GM12878 (cell line): ENCODE data around the gene GNPNAT1. TPM values are rescaled to one million over a fixed set of nuclear protein-coding genes. Genes with fewer than 3 reads are reported as not detected.

ENCODE experiments used
- ATAC-seq: fragments of 200-7000 bp; cut with Tn5 transposase; 3 replicates; pipeline ENCODE4 v1.9.1; 2020; ENCODE audit warnings: mild to moderate bottlenecking, moderate library complexity
- BruUV-seq: library from RNA; stranded (reverse); fragments of 400-500 nt; replicated peaks from 2 replicates; lab custom pipeline; 2021; lab: Mats Ljungman, UMichigan
- CTCF ChIA-PET: fragments of 300-600 bp; sonication (Branson Sonifier 250); formaldehyde crosslinking; extraction: SDS; loops from one replicate; lab custom pipeline; 2021; ENCODE audit warnings: inconsistent platforms; lab: Yijun Ruan, JAX
- POLR2A ChIA-PET: fragments of 350-600 bp; formaldehyde crosslinking; extraction: SDS; loops from one replicate; lab custom pipeline; 2021; ENCODE audit warnings: inconsistent platforms; lab: Charles Lee
- RAD21 ChIA-PET: fragments of 300-600 bp; sonication (Branson Sonifier 250); formaldehyde crosslinking; loops from one replicate; lab custom pipeline; 2023; ENCODE audit warnings: antibody characterized with exemption; ENCODE audit not compliant: unreplicated experiment; lab: Charles Lee
- SMC1A ChIA-PET: fragments of 300-600 bp; sonication (Branson Sonifier 250); formaldehyde crosslinking; loops from one replicate; lab custom pipeline; 2023; ENCODE audit not compliant: unreplicated experiment, uncharacterized antibody; lab: Charles Lee
- DNase-seq: peaks from one replicate; pipeline ENCODE4 v3.0.0-alpha.2; 2011; ENCODE audit warnings: low read depth, low spot score
- FAIRE-seq: peaks from 3 replicates; lab custom pipeline; 2011; peaks lifted over from hg19 to GRCh38; lab: Jason Lieb, UNC
- H2AFZ ChIP-seq: 2 replicates; pipeline ENCODE4 v1.6.0; 2011; ENCODE audit warnings: low read depth, low read length, control low read depth; ENCODE audit not compliant: control insufficient read depth
- H3K27ac ChIP-seq: 2 replicates; pipeline ENCODE4 v1.5.1; 2011; ENCODE audit warnings: control low read depth; ENCODE audit not compliant: control insufficient read depth, insufficient read depth
- H3K27me3 ChIP-seq, 2 experiments: replicated peaks in 1 of 2; 2 replicates each; pipeline versions ENCODE4 v1.6.0 to v1.6.1; 2011; ENCODE audit warnings: low read length in 1 of 2; ENCODE audit not compliant: control insufficient read depth in 2 of 2, insufficient read depth in 2 of 2
- H3K36me3 ChIP-seq, 2 experiments: 2 replicates each; pipeline ENCODE4 v1.5.1; 2011; ENCODE audit warnings: low read length in 1 of 2; ENCODE audit not compliant: control insufficient read depth in 2 of 2, insufficient read depth in 2 of 2
- H3K4me1 ChIP-seq: 2 replicates; pipeline ENCODE4 v1.6.1; 2011; ENCODE audit warnings: mild to moderate bottlenecking, low read length, moderate library complexity, mixed read lengths; ENCODE audit not compliant: control insufficient read depth, insufficient read depth
- H3K4me2 ChIP-seq: 2 replicates; pipeline ENCODE4 v1.6.0; 2011; ENCODE audit warnings: control low read depth; ENCODE audit not compliant: control insufficient read depth, insufficient read depth
- H3K4me3 ChIP-seq: fragments of 200-600 bp; sonication (generic); 2 replicates; pipeline ENCODE4 v1.5.1; 2016
- H3K79me2 ChIP-seq: 2 replicates; pipeline ENCODE4 v1.6.0; 2011; ENCODE audit warnings: low read length; ENCODE audit not compliant: control insufficient read depth, insufficient read depth
- H3K9ac ChIP-seq: 2 replicates; pipeline ENCODE4 v1.8.0; 2011; ENCODE audit warnings: low read length, control low read depth, mixed read lengths; ENCODE audit not compliant: control insufficient read depth, insufficient read depth
- H3K9me3 ChIP-seq: replicated peaks from 3 replicates; pipeline ENCODE4 v1.5.1; 2011; ENCODE audit warnings: mild to moderate bottlenecking, low read length; ENCODE audit not compliant: control insufficient read depth, insufficient read depth
- H4K20me1 ChIP-seq: 2 replicates; pipeline ENCODE4 v1.6.0; 2011; ENCODE audit not compliant: control insufficient read depth, insufficient read depth
- EGR1 ChIP-seq, 2 experiments: IDR thresholded peaks; 1 replicate in 1 of 2; 2 replicates in 1 of 2; pipeline ENCODE4 v1.6.1; 2011 to 2012; ENCODE audit warnings: low read depth in 2 of 2, low read length in 2 of 2, borderline replicate concordance in 1 of 2, mild to moderate bottlenecking in 1 of 2, moderate library complexity in 1 of 2
- HDAC6 ChIP-seq: fragments of 200-600 bp; sonication (generic); IDR thresholded peaks from one replicate; pipeline ENCODE4 v1.8.0; 2017; ENCODE audit warnings: antibody characterized with exemption; ENCODE audit not compliant: unreplicated experiment
- NFYB ChIP-seq: IDR thresholded peaks from 2 replicates; pipeline ENCODE4 v1.6.1; 2011; ENCODE audit warnings: low read depth, mild to moderate bottlenecking, low read length, improper control_type of control experiment, moderate library complexity; ENCODE audit not compliant: insufficient read depth
- NR2C1 ChIP-seq: fragments of 450-650 bp; IDR thresholded peaks from 2 replicates; pipeline ENCODE4 v1.6.1; 2017; ENCODE audit warnings: antibody characterized with exemption, mild to moderate bottlenecking, moderate library complexity
- PKNOX1 ChIP-seq: fragments of 450-650 bp; IDR thresholded peaks from 2 replicates; pipeline ENCODE4 v1.6.1; 2016; ENCODE audit warnings: mild to moderate bottlenecking
- STAT1 ChIP-seq: fragments of 450-650 bp; conservative IDR thresholded peaks from 2 replicates; pipeline ENCODE4 v1.6.1; 2014; ENCODE audit warnings: antibody characterized with exemption, mild to moderate bottlenecking
- STAT3 ChIP-seq: IDR thresholded peaks from 2 replicates; pipeline ENCODE4 v1.6.1; 2011; ENCODE audit warnings: low read depth, low read length, improper control_type of control experiment
- ZNF592 ChIP-seq: fragments of 450-650 bp; IDR thresholded peaks from 2 replicates; pipeline ENCODE4 v1.6.1; 2017; ENCODE audit warnings: mild to moderate bottlenecking, moderate library complexity
- WGBS: methylation state at CpG from one replicate; pipeline ENCODE4 v1.1.6; 2016; ENCODE audit warnings: low lambda C conversion rate; ENCODE audit not compliant: insufficient replicate concordance, insufficient coverage; ENCODE audit errors: missing lambda C conversion rate; 5-methylcytosine and 5-hydroxymethylcytosine counted together
- in situ Hi-C: fragments of 300-500 bp; cut with MboI; formaldehyde crosslinking; loops from 9 replicates; pipeline ENCODE4 v1.14.3; 2018; ENCODE audit warnings: mixed read lengths
- intact Hi-C: fragments of 100-400 bp; cut with micrococcal nuclease; formaldehyde crosslinking; loops from one replicate; pipeline ENCODE4 v1.14.2; 2022; ENCODE audit not compliant: unreplicated experiment
- polyA plus RNA-seq, 11 experiments: library from polyadenylated mRNA; depleted of rRNA in 4 of 11; unstranded in 6 of 11; stranded (reverse) in 5 of 11; fragments of >200 nt; fragmentation: Nextera tagmentation in 4 of 11; fragmentation: Illumina TruSeq in 1 of 11; extraction: Ambion mirVana in 4 of 11; extraction: Trizol in 1 of 11; gene quantifications; 1 replicate in 1 of 11; 2 replicates in 10 of 11; pipeline versions ENCODE4 v1.2.1 to v1.2.3, GENCODE V29; 2011 to 2016; ENCODE audit warnings: inconsistent platforms in 2 of 11, missing spikeins in 2 of 11, low read depth in 1 of 11
- total RNA-seq, 4 experiments: library from RNA; depleted of rRNA in 3 of 4; stranded (reverse); fragments of >200 nt in 3 of 4; fragmentation: Illumina TruSeq in 1 of 4; extraction: Trizol in 1 of 4; gene quantifications; 2 replicates each; pipeline versions ENCODE4 v1.2.1 to v1.2.3, GENCODE V29; 2013 to 2021
- TF ChIP-seq, protein P1 (sequence below): IDR thresholded peaks from 2 replicates; pipeline ENCODE4 v1.6.1; 2012; ENCODE audit warnings: low read depth, low read length, improper control_type of control experiment
- TF ChIP-seq, protein P2 (sequence below): fragments of 150-350 bp; IDR thresholded peaks from 2 replicates; pipeline ENCODE4 v1.6.1; 2016; ENCODE audit warnings: low read depth, low read length
- TF ChIP-seq, protein P3 (sequence below): IDR thresholded peaks from 2 replicates; pipeline ENCODE4 v1.6.1; 2012; ENCODE audit warnings: low read depth, low read length, improper control_type of control experiment

The GNPNAT1 gene
- total and polyA plus RNA-seq, 10 of the 15 experiments (the other 5 are each of a cell fraction or from before 2014, with no cell fraction given) = 18.9 to 52.6 (median 28.2) TPM

DNA sequence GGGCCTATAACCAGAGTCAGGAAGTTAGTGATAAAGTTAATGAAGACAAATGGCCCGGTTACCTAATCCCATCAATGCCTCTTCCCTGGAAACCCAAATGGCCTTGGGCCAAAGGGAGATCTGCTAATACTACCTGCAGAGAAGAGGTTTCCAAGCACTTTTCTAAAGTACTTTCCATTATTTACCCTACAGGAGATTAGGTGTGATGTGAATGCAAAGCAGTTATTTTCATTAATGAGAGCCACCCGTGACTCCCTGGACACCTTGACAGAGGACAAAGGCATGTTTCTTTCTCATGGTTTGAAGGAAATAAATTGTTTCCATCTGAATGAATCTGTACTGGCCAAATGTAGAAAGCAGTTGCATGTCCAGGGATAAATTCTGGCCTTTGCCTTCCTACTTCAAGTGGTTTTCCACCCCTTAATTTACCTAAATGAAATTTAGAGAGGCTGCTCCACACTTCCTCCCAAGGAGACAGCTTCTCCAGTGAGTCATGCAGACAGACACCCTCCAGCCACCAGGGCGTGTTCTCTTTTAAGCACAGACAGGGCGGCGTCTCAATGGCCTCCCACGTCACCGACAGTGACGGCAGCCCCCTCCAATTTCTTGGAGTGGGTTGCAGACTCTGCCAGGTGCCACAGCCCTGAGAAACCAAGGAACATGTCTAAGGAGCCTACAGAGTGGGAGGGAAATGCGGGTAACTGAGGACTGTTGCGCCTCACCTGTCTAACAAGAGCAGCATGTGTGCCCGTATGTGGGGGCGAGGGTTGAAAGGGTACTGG, 43.9 kb upstream of the GNPNAT1 start:
- no peak for ATAC-seq
- Histone ChIP-seq H4K20me1 (no peaks in the 10 kb centered on the region), H3K9ac (no peak overlapping the region), H2AFZ (no peak overlapping the region), H3K4me2 (no peak overlapping the region), H3K27me3 (no peaks in the 10 kb centered on the region), H3K9me3 (no peaks in the 10 kb centered on the region), H3K4me3 (no peak overlapping the region), H3K36me3 (no peaks in the 10 kb centered on the region), H3K27ac (no peak overlapping the region), H3K79me2 (no peaks in the 10 kb centered on the region), H3K4me1 (no peaks in the 10 kb centered on the region)
- no peak for FAIRE-seq
- no peak for DNase-seq
- intact Hi-C loops (no loop called here), in situ Hi-C loops (no loop called here)
- 88% methylated on average over 12 of the region's 12 CpGs for WGBS
- no TSS peak for BruUV-seq
- ChIA-PET RAD21 (interaction anchor here (0.6 kb wide), 1 partner anchor 938 kb away, joined by 4 read pairs; no protein-coding TSS in a partner anchor), POLR2A (no interaction called here), CTCF (interaction anchor here (0.6 to 1.3 kb wide), 6 partner anchors 10 to 125 kb away, joined by 3 to 5 read pairs (median 3); no protein-coding TSS in a partner anchor), SMC1A (interaction anchor here (0.6 to 2.4 kb wide), 5 partner anchors 10 to 150 kb away, joined by 3 to 11 read pairs (median 4); no protein-coding TSS in a partner anchor)
- TF ChIP-seq ZNF592 (no peak), EGR1 (IDR thresholded peaks at IDR 0.05; ENCODE audit: borderline replicate concordance in 1 of 2, low read depth in 2 of 2, low read length in 2 of 2) (no peak), NR2C1 (no peak), HDAC6 (no peak), NFYB (no peak), STAT3 (no peak), PKNOX1 (no peak), STAT1 (no peak)
- TF ChIP-seq, protein P1, sequence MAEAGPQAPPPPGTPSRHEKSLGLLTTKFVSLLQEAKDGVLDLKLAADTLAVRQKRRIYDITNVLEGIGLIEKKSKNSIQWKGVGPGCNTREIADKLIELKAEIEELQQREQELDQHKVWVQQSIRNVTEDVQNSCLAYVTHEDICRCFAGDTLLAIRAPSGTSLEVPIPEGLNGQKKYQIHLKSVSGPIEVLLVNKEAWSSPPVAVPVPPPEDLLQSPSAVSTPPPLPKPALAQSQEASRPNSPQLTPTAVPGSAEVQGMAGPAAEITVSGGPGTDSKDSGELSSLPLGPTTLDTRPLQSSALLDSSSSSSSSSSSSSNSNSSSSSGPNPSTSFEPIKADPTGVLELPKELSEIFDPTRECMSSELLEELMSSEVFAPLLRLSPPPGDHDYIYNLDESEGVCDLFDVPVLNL = no peak
- TF ChIP-seq, protein P2, sequence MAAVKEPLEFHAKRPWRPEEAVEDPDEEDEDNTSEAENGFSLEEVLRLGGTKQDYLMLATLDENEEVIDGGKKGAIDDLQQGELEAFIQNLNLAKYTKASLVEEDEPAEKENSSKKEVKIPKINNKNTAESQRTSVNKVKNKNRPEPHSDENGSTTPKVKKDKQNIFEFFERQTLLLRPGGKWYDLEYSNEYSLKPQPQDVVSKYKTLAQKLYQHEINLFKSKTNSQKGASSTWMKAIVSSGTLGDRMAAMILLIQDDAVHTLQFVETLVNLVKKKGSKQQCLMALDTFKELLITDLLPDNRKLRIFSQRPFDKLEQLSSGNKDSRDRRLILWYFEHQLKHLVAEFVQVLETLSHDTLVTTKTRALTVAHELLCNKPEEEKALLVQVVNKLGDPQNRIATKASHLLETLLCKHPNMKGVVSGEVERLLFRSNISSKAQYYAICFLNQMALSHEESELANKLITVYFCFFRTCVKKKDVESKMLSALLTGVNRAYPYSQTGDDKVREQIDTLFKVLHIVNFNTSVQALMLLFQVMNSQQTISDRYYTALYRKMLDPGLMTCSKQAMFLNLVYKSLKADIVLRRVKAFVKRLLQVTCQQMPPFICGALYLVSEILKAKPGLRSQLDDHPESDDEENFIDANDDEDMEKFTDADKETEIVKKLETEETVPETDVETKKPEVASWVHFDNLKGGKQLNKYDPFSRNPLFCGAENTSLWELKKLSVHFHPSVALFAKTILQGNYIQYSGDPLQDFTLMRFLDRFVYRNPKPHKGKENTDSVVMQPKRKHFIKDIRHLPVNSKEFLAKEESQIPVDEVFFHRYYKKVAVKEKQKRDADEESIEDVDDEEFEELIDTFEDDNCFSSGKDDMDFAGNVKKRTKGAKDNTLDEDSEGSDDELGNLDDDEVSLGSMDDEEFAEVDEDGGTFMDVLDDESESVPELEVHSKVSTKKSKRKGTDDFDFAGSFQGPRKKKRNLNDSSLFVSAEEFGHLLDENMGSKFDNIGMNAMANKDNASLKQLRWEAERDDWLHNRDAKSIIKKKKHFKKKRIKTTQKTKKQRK = no peak
- TF ChIP-seq, protein P3, sequence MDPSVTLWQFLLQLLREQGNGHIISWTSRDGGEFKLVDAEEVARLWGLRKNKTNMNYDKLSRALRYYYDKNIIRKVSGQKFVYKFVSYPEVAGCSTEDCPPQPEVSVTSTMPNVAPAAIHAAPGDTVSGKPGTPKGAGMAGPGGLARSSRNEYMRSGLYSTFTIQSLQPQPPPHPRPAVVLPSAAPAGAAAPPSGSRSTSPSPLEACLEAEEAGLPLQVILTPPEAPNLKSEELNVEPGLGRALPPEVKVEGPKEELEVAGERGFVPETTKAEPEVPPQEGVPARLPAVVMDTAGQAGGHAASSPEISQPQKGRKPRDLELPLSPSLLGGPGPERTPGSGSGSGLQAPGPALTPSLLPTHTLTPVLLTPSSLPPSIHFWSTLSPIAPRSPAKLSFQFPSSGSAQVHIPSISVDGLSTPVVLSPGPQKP = no peak
